Neural progenitor cell (in vitro differentiated cells): ENCODE data around the gene MASP2.

Experiments
- EZH2 ChIP-seq: fragments of 200-600 bp; sonication (generic); IDR thresholded peaks from 2 replicates; pipeline ENCODE4 v1.6.1; 2017; ENCODE audit warnings: antibody characterized with exemption, mild to moderate bottlenecking, moderate library complexity
- TF ChIP-seq, protein P1 (sequence below): fragments of 200-600 bp; sonication (generic); IDR thresholded peaks from 2 replicates; pipeline ENCODE4 v1.5.1; 2017; ENCODE audit warnings: antibody characterized with exemption, mild to moderate bottlenecking

DNA sequence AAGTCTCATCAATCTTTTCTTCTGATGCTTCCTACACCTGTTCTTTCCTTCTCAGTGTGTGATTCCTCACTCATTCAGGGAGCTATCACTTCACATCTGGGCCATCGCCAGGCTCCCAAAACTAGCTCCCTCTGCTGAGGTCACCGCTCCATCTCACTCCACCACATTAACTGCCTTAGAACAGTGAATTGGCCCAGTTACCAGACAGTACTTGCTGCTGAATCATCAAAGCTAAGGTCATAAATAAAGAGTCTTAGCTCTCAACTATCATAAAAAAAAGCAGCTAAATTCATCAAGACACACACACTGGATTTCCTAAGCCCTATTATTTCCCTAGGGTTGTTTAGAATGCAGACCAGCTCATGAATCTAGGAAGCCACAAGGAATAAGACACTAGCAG lies 31.6 kb upstream of the MASP2 start:
- TF ChIP-seq, protein P1, sequence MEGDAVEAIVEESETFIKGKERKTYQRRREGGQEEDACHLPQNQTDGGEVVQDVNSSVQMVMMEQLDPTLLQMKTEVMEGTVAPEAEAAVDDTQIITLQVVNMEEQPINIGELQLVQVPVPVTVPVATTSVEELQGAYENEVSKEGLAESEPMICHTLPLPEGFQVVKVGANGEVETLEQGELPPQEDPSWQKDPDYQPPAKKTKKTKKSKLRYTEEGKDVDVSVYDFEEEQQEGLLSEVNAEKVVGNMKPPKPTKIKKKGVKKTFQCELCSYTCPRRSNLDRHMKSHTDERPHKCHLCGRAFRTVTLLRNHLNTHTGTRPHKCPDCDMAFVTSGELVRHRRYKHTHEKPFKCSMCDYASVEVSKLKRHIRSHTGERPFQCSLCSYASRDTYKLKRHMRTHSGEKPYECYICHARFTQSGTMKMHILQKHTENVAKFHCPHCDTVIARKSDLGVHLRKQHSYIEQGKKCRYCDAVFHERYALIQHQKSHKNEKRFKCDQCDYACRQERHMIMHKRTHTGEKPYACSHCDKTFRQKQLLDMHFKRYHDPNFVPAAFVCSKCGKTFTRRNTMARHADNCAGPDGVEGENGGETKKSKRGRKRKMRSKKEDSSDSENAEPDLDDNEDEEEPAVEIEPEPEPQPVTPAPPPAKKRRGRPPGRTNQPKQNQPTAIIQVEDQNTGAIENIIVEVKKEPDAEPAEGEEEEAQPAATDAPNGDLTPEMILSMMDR, result no peak
- no peak for TF ChIP-seq EZH2
